SK-N-SH treated with all-trans-retinoic acid at 6 μM for 48 hours (cell line): ENCODE results near the gene NT5C3B.

Source experiments
- GLIS3 ChIP-seq: fragments of 250-450 bp; sonication (Bioruptor Pico); IDR thresholded peaks from 2 replicates; pipeline ENCODE4 v1.5.0; 2020; ENCODE audit warnings: mild to moderate bottlenecking, moderate library complexity
- ZFP3 ChIP-seq: fragments of 250-450 bp; sonication (Bioruptor Pico); IDR thresholded peaks from 2 replicates; pipeline ENCODE4 v1.5.0; 2020; ENCODE audit warnings: mild to moderate bottlenecking, moderate library complexity
- ZFP30 ChIP-seq: fragments of 450-650 bp; formaldehyde crosslinking; IDR thresholded peaks from 2 replicates; pipeline ENCODE4 v1.5.0; 2022; ENCODE audit warnings: mild to moderate bottlenecking, moderate library complexity

GRCh38 chr17:41796121-41796895, 39.7 kb downstream of the NT5C3B start:
- TF ChIP-seq GLIS3 (CRISPR knock-in tag): no peak
- no peak for TF ChIP-seq ZFP30 (CRISPR knock-in tag)
- no peak for TF ChIP-seq ZFP3 (CRISPR knock-in tag)
